ENCODE results near the gene SSTR5.

- TF ChIP-seq EP300 (IDR thresholded peaks at IDR 0.05) (no peak), POLR2A (IDR thresholded peaks at IDR 0.05) (no peak), CTCF (IDR thresholded peaks at IDR 0.05) (no peak)
These were observed 44.1 kb downstream of the SSTR5 start for GRCh38 chr16:1116693-1117077.
